HG02678 (cell line): ENCODE results near the gene LRRC8C.

Experiments used
- ATAC-seq: cut with Tn5 transposase; IDR thresholded peaks from one replicate; pipeline ENCODE4 v1.9.1; 2021; ENCODE audit warnings: mild to moderate bottlenecking, moderate library complexity; ENCODE audit not compliant: unreplicated experiment

Gene LRRC8C

GRCh38 chr1:89727517-89728312 is 94.8 kb downstream of the LRRC8C start:
- ATAC-seq, result no peak

GRCh38 chr1:89728381-89728780 is 95.5 kb downstream of the LRRC8C start:
- no peak for ATAC-seq

- no peak for ATAC-seq
Observed at GRCh38 chr1:89732206-89732605, 99.3 kb downstream of the LRRC8C start.

- ATAC-seq, result no peak
Observed at GRCh38 chr1:89732643-89733222, 99.8 kb downstream of the LRRC8C start.

- ATAC-seq, result no peak
Observed at GRCh38 chr1:89733748-89734147, 100.8 kb downstream of the LRRC8C start.

GRCh38 chr1:89734442-89734841 is 101.5 kb downstream of the LRRC8C start:
- no peak for ATAC-seq

- ATAC-seq, result no peak
Observed at GRCh38 chr1:89735479-89735878, 102.6 kb downstream of the LRRC8C start.

DNA sequence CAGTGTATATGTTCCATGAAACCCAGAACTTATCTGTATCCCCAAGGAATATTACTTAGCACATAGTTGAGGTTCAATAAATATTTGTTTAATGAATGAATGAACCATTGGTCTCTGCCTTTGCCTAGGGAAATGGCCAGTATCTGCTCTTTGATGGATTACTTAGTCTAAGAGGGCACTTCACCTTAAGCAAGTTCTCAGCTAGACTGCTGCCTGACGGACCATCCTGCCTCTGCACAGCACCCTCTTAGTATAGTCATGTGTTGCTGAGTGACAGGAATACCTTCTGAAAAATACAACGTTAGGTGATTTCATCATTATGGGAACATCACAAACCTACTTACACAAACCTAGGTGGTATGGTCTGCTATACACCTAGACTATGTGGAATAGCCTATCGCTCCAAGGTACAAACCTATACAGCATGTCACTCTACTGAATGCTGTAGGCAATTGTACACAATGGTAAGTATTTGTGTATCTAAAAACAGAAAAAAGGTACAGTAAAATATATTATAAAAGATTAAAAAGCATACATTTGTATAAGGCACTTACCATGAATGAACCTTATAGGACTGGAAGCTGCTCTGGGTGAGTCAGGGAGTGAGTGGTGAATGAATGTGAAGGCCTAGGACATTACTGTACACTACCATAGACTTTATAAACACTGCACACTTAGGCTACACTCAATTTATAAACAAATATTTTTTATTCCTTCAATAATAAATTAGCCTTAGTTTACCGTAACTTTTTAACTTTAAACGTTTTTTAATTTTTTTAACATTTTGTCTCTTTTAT is 104.2 kb downstream of the LRRC8C start:
- no peak for ATAC-seq

DNA sequence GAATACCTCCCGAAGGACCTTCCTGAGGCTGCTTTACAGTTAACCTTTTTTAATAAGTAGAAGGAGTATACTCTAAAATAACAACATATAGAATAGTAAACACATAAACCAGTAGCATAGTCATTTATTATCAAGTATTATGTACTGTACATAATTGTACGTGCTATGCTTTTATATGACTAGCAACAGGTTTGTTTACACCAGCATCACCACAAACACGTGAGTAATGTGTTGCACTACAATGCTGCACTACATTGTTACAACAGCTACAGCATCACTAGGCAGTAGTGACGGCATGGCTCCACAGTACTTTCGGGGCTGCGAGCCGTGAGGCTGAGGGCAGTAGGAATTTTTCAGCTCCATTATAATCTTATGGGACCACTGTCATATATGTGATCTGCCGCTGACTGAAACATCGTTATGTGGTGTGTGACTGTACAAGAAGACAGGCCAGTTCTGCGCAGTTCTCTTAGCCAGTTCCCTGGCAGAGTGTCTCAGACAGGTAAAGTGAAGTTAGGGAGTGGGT is 105.1 kb downstream of the LRRC8C start:
- ATAC-seq, result no peak

GRCh38 chr1:89739013-89739843 is 106.3 kb downstream of the LRRC8C start:
- peak; percentile 61 for ATAC-seq

- no peak for ATAC-seq
Observed at GRCh38 chr1:89739844-89740216, 106.9 kb downstream of the LRRC8C start.

GRCh38 chr1:89743788-89744187 is 110.9 kb downstream of the LRRC8C start:
- no peak for ATAC-seq

DNA sequence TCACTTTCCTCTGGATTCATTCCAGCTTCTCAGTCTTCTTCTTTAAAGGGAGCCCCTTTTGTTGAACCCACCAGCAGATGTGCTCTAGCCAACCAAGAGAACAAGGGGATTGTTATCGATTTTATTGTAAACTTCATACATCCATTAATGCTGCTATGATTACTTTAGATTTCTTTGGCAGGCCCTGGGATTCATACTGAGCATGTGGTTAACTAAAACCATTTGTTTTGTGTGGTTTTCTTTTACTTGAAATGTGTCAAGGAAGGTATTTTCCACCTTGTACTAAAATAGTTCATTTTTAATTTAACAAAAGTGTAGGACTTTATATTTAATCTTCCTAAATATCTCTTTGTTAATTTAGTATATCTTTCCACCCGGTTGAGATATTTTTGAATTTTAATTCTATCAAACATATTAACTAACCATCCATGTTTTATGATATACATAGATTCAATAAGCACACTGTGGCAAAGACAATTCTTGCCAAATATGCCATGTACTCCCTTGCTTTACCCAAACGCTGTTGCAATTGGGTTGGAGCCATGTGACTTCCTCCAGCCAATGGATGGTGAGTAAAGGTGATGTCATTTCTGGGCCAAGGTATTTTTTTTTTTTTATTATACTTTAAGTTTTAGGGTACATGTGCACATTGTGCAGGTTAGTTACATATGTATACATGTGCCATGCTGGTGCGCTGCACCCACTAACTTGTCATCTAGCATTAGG is 113.7 kb downstream of the LRRC8C start:
- ATAC-seq, result no peak

- no peak for ATAC-seq
Observed at GRCh38 chr1:89753761-89754160, 120.8 kb downstream of the LRRC8C start.

DNA sequence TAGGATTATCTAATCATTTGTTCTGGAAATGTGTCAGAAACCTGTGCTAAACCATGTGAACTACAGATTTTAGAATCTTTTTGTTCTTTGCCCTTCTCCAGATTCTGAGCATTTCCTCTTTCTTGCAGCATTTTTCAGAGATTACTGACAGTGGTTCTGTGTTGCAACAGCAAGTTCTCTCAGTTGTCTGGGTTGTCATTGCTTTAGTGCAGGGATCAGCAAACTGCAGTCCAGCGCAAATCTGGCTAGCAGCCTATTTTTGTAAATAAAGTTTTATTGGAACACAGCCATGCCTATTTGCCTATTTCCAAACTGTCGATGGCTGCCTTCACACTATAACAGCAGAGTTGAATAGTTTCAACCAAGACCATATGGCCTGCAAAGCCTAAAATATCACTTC is 121.6 kb downstream of the LRRC8C start:
- ATAC-seq, result no peak

GRCh38 chr1:89755591-89755990 is 122.7 kb downstream of the LRRC8C start:
- ATAC-seq, result no peak

- ATAC-seq, result no peak
Observed at GRCh38 chr1:89757532-89757931, 124.6 kb downstream of the LRRC8C start.

DNA sequence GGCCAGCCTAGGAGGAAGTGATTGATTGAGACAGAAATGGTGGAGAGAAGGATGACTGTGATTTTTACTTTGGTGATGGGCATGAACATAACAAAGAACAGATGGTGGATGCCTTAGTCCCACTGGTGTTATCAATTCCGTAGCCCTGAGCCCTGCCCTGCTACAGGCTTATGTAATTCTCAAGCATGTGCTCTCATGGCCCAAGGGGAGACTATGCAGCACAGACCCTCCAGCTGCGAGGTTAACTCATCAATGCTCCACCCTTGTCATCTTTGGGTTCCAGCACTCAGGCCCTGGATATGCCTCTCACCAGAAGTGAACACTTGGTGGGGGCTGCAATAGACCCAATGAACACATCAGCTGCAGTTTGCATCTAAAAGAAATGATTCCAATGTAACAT is 125.2 kb downstream of the LRRC8C start:
- ATAC-seq, result no peak

DNA sequence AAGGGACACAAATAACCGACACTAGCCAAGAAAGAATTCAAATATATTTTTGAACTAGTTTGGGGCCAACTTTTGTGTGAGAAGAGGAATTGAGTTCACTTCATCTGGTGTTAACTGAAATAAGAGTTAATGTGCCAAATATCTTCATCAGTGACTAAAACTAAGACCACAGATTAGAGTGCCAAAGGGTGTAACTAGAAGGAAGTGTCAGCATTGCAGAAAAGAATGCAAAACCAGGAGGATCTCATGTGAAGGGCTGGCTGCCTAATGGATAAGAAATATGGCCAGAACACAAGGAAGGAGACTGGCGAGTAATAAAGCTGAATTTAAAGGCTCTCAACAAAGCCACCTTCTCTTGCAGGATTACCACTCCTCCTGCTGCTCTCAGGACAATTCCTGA is 126.1 kb downstream of the LRRC8C start:
- no peak for ATAC-seq

DNA sequence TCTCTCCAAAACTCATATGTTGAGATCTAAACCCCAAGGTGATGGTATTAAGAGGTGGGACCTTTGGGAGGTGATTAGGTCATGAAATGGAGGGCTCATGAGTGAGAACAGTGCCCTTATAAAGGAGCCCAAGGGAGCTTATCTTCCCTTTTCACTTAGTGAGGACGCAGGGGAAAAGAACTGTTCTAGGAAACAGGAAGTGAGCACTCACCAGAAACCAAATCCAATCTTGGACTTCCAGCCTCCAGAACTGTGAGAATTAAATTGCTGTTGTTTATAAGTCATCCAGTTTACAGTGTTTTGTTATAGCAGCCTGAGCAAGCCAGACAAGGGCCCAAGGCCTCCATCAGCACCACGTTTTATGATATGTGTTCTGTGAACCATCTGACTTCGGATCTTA is 127.6 kb downstream of the LRRC8C start:
- ATAC-seq, result no peak
